GM18907 (cell line): ENCODE results near the gene EXTL1.

Experiments
- ATAC-seq: cut with Tn5 transposase; IDR thresholded peaks from one replicate; pipeline ENCODE4 v1.9.1; 2021; ENCODE audit warnings: mild to moderate bottlenecking, moderate library complexity; ENCODE audit not compliant: unreplicated experiment

EXTL1 gene

GRCh38 chr1:26066857-26067256 lies 45.3 kb downstream of the EXTL1 start:
- no peak for ATAC-seq

- no peak for ATAC-seq
Measured at GRCh38 chr1:26067432-26067911, 45.9 kb downstream of the EXTL1 start, which contains the start of gene TRIM63. TRIM63 (minus strand) TSS chr1:26067630; CDS start chr1:26067494, 136 bp downstream.

GRCh38 chr1:26069941-26070295 lies 48.3 kb downstream of the EXTL1 start:
- no peak for ATAC-seq

- ATAC-seq = no peak
Measured at GRCh38 chr1:26070296-26070962, 48.9 kb downstream of the EXTL1 start.

- no peak for ATAC-seq
Measured at GRCh38 chr1:26070963-26071342, 49.4 kb downstream of the EXTL1 start.

GRCh38 chr1:26072305-26072704 lies 50.7 kb downstream of the EXTL1 start:
- no peak for ATAC-seq

- no peak for ATAC-seq
Measured at GRCh38 chr1:26075421-26076144, 54.0 kb downstream of the EXTL1 start.

- ATAC-seq = no peak
Measured at GRCh38 chr1:26077524-26077923, 55.9 kb downstream of the EXTL1 start.

- ATAC-seq = no peak
Measured at GRCh38 chr1:26078286-26079177, 57.0 kb downstream of the EXTL1 start.

- no peak for ATAC-seq
Measured at GRCh38 chr1:26079178-26079563, 57.6 kb downstream of the EXTL1 start.

GRCh38 chr1:26079960-26080814 lies 58.6 kb downstream of the EXTL1 start:
- no peak for ATAC-seq

GRCh38 chr1:26081267-26082019 lies 59.9 kb downstream of the EXTL1 start:
- no peak for ATAC-seq

- ATAC-seq = no peak
Measured at GRCh38 chr1:26082020-26082350, 60.4 kb downstream of the EXTL1 start.

GRCh38 chr1:26083208-26083607 lies 61.6 kb downstream of the EXTL1 start:
- ATAC-seq = no peak

- no peak for ATAC-seq
Measured at GRCh38 chr1:26084091-26084561, 62.6 kb downstream of the EXTL1 start.

GRCh38 chr1:26084844-26085243 lies 63.3 kb downstream of the EXTL1 start:
- no peak for ATAC-seq
